Uterus (tissue), 4 donors: ENCODE measurements around the gene CLRN1. TPM values are rescaled to one million over a fixed set of nuclear protein-coding genes. Genes with fewer than 3 reads are reported as not detected.

Source experiments
- DNase-seq, 2 donors: peaks; one replicate each; pipeline ENCODE4 v3.0.0-alpha.2; 2019 to 2020
- H3K27ac ChIP-seq, 2 donors: fragments of 200-600 bp; sonication (generic); 1 replicate in 1 of 2; 2 replicates in 1 of 2; pipeline ENCODE4 v1.5.1; 2016 to 2018
- H3K27me3 ChIP-seq, 2 donors: fragments of 200-600 bp; sonication (generic); one replicate each; pipeline ENCODE4 v1.5.1; 2018 to 2019; ENCODE audit warnings: control low read depth in 1 of 2
- H3K36me3 ChIP-seq, 2 donors: fragments of 200-600 bp; sonication (generic); one replicate each; pipeline ENCODE4 v1.5.1; 2019; ENCODE audit warnings: control low read depth in 1 of 2
- H3K4me1 ChIP-seq, 2 donors: fragments of 200-600 bp; sonication (generic); one replicate each; pipeline ENCODE4 v1.5.1; 2018 to 2019; ENCODE audit warnings: control low read depth in 1 of 2
- H3K4me3 ChIP-seq, 2 donors: fragments of 200-600 bp; sonication (generic); 1 replicate in 1 of 2; 2 replicates in 1 of 2; pipeline ENCODE4 v1.5.1; 2018 to 2019; ENCODE audit warnings: mild to moderate bottlenecking in 1 of 2
- H3K9me3 ChIP-seq, 2 donors: fragments of 200-600 bp; sonication (generic); one replicate each; pipeline ENCODE4 v1.5.1; 2019; ENCODE audit warnings: control low read depth in 1 of 2
- CTCF ChIP-seq, 4 experiments: fragments of 200-600 bp in 2 of 4; fragments of 450-650 bp in 2 of 4; sonication (generic) in 2 of 4; IDR thresholded peaks; one replicate each; pipeline ENCODE4 v1.5.1; 2016 to 2019; ENCODE audit warnings: antibody characterized with exemption in 4 of 4, mild to moderate bottlenecking in 2 of 4, moderate library complexity in 1 of 4
- POLR2A ChIP-seq, 2 donors: fragments of 450-650 bp; IDR thresholded peaks; one replicate each; pipeline ENCODE4 v1.6.1; 2016; ENCODE audit warnings: antibody characterized with exemption in 2 of 2, mild to moderate bottlenecking in 1 of 2, moderate library complexity in 1 of 2
- intact Hi-C: fragments of 100-400 bp; cut with DNase I; formaldehyde crosslinking; loops from one replicate; pipeline ENCODE4 v1.15.1; 2023; ENCODE audit warnings: low total_unique reads
- total RNA-seq, 4 donors: library from RNA; depleted of rRNA in 3 of 4; stranded (reverse); fragments of >200 nt in 3 of 4; gene quantifications; one replicate each; pipeline versions ENCODE4 v1.1.0 to v1.2.4, GENCODE V29; 2014 to 2023
- donor health status: DM: yes; HTN: yes; CAD: no.

Gene CLRN1
- total RNA-seq: not detected

- no peak for DNase-seq
- Histone ChIP-seq H3K27ac (no peak within 1 kb of the TSS), H3K36me3 (no peaks in the 10 kb centered on the region), H3K27me3 (no peaks in the 10 kb centered on the region), H3K4me1 (no peaks in the 10 kb centered on the region), H3K4me3 (no peak within 1 kb of the TSS), H3K9me3 (no peaks in the 10 kb centered on the region)
- TF ChIP-seq CTCF (IDR thresholded peaks at IDR 0.05) (no peak), POLR2A (IDR thresholded peaks at IDR 0.05) (no peak)
- intact Hi-C loops: no loop called here
These were observed at the start of gene CLRN1 for GRCh38 chr3:150972366-150973071. TSS of gene CLRN1 (minus strand) at chr3:150972727. CDS start at chr3:150972708, 19 bp downstream.

- no peaks in the 10 kb centered on the region for H3K27me3 ChIP-seq
- H3K4me3 ChIP-seq: no peak overlapping the region
- H3K9me3 ChIP-seq: no peaks in the 10 kb centered on the region
- H3K36me3 ChIP-seq: no peaks in the 10 kb centered on the region
- no peak for DNase-seq
- no peaks in the 10 kb centered on the region for H3K4me1 ChIP-seq
- no peak overlapping the region for H3K27ac ChIP-seq
- TF ChIP-seq CTCF (IDR thresholded peaks at IDR 0.05) (no peak), POLR2A (IDR thresholded peaks at IDR 0.05) (no peak)
- intact Hi-C loops: no loop called here
These were observed 43.9 kb upstream of the CLRN1 start for GRCh38 chr3:151016478-151016795.

GRCh38 chr3:151015767-151016477 lies 43.4 kb upstream of the CLRN1 start:
- no peak overlapping the region for H3K27ac ChIP-seq
- TF ChIP-seq CTCF (IDR thresholded peaks at IDR 0.05): no peak
- TF ChIP-seq POLR2A (IDR thresholded peaks at IDR 0.05): no peak
- DNase-seq: no peak
- no peaks in the 10 kb centered on the region for H3K27me3 ChIP-seq
- no peaks in the 10 kb centered on the region for H3K36me3 ChIP-seq
- no peak overlapping the region for H3K4me3 ChIP-seq
- H3K9me3 ChIP-seq: no peaks in the 10 kb centered on the region
- H3K4me1 ChIP-seq: no peaks in the 10 kb centered on the region
- intact Hi-C loops: no loop called here

- Histone ChIP-seq H3K27ac (no peak overlapping the region), H3K4me1 (no peaks in the 10 kb centered on the region), H3K9me3 (no peaks in the 10 kb centered on the region), H3K27me3 (no peaks in the 10 kb centered on the region), H3K4me3 (no peak overlapping the region), H3K36me3 (no peaks in the 10 kb centered on the region)
- no peak for TF ChIP-seq CTCF (IDR thresholded peaks at IDR 0.05)
- no peak for TF ChIP-seq POLR2A (IDR thresholded peaks at IDR 0.05)
- intact Hi-C loops: no loop called here
- DNase-seq: no peak
These were observed 42.7 kb upstream of the CLRN1 start for GRCh38 chr3:151015181-151015580.

- H3K27me3 ChIP-seq: no peaks in the 10 kb centered on the region
- H3K4me1 ChIP-seq: no peaks in the 10 kb centered on the region
- no peak for DNase-seq
- no peaks in the 10 kb centered on the region for H3K36me3 ChIP-seq
- H3K27ac ChIP-seq: no peak overlapping the region
- no peak overlapping the region for H3K4me3 ChIP-seq
- no peaks in the 10 kb centered on the region for H3K9me3 ChIP-seq
- TF ChIP-seq CTCF (IDR thresholded peaks at IDR 0.05): no peak
- TF ChIP-seq POLR2A (IDR thresholded peaks at IDR 0.05): no peak
- intact Hi-C loops: no loop called here
These were observed 42.0 kb upstream of the CLRN1 start for GRCh38 chr3:151014501-151015018.
